NCI-H146 (cell line): ENCODE data around the gene GGCT.
"Not testable (repeated sequence)": the region's sequence is repeated elsewhere in the genome, so short reads cannot be mapped to it uniquely, and the experiment has no call there.

Experiments
- DNase-seq: peaks from one replicate; lab custom pipeline; 2025; lab: John Stamatoyannopoulos, UW

GGCT gene, protein sequence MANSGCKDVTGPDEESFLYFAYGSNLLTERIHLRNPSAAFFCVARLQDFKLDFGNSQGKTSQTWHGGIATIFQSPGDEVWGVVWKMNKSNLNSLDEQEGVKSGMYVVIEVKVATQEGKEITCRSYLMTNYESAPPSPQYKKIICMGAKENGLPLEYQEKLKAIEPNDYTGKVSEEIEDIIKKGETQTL

DNA sequence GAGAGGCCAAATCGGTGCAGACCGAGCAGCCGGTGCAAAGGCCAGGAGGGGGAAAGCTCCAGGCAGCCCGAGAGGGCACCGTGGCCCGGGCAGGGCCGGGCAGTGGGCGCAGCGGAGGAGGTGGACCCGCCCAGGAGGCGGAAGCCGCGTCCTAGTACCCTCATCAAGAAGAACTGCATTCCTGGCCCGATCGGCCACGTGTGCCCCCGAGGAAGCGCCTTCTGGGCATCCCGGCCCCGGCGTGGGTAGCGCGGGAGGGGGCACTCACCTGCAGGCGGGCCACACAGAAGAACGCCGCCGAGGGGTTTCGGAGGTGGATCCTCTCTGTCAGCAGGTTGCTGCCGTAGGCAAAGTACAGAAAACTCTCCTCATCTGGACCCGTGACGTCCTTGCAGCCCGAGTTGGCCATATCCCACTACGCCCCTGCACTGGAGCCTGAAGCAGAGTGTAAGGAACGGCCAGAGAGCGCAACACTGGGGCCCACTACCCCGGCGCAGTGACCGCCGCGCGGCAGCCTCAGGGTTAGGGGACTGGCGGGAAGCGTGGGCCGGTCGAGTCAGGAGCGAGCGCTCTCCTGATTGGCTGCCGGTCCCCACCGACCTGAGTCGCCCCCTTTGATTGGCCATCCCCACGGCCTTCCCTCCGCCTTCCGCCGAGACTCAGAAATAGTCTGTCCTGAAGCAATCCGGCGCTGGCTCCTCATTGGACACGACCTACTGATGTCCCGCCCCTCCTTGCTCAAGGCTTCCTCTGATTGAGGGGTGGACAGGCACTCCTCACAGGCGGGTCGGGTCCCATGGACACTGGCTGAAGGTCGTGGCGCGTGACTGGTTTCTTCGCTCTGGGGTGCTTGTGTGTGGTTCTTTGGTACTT lies at the start of gene GGCT:
TSS of gene GGCT (minus strand) at position 529 of the 873 bp plus-strand sequence. CDS start at position 409, 120 bp downstream.
- peak; percentile 99 for DNase-seq

DNA sequence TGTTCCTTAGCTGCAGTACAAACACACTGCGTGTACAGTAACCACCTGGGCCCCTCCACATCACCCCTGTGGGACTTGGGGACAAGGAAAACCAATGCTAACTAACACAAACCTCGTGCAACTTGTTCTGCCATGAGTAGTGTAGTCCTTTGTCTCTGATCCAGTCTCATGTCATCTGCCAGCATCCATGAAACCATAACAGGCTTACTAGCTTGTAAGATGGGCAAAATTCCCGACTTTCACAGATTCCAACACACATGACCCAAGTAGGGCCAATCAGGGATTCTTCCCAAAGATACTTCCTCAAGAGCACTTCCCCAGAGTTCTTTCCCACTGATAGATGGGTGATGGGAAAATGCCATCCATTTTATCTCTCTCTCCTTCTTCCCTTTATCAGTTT lies 48.9 kb upstream of the GGCT start:
- no peak for DNase-seq

- no peak for DNase-seq
Observed at GRCh38 chr7:30553141-30553540, 48.5 kb upstream of the GGCT start.

- DNase-seq = no peak
Observed at GRCh38 chr7:30552330-30552729, 47.7 kb upstream of the GGCT start.

DNA sequence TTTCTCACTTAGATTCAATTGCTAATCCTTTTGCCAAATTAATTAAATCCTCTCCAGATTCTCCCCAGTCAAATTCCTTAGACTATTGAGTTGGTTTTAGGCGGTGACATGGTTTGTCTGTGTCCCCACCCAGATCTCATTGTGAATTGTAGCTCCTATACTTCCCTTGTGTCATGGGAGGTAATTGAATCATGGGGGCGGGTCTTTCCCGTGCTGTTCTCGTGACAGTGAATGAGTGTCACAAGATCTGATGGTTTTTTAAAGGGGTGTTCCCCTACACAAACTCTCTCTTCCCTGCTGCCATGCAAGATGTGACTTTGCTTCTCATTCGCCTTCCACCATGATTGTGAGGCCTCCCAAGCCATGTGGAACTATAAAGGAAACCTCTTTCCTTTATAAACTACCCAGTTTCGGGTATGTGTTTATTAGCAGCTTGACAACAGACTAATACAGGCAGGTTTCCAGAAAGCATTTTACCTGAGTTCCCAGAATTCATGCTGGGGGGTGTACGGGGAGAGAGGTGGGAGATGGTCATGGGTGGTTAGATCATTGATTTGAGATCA lies 45.4 kb upstream of the GGCT start:
- peak; percentile 22 for DNase-seq

DNA sequence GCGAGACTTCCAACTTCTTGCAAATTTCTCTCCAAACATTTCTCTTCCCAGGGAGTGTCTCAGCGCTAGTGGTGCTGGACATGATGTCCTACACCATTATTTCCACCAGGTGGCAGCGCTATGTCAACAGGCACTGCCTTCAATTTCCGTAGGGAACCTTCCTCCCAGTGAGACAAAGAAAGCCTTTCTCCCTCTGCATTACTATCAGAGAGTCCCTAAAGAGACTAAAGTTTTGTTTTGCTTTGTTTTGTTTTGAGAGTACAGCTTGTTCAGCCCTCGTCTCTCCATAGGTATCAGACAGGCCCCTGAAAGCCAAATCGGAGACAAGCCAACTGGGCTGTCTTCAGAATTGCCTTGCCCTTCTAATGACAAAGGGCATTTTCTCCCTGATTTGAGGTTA lies 44.2 kb upstream of the GGCT start:
- peak; percentile 81 for DNase-seq

- no peak for DNase-seq
Observed at GRCh38 chr7:30546596-30546995, 42.0 kb upstream of the GGCT start.

GRCh38 chr7:30545791-30546555 lies 41.3 kb upstream of the GGCT start:
- DNase-seq = no peak

DNA sequence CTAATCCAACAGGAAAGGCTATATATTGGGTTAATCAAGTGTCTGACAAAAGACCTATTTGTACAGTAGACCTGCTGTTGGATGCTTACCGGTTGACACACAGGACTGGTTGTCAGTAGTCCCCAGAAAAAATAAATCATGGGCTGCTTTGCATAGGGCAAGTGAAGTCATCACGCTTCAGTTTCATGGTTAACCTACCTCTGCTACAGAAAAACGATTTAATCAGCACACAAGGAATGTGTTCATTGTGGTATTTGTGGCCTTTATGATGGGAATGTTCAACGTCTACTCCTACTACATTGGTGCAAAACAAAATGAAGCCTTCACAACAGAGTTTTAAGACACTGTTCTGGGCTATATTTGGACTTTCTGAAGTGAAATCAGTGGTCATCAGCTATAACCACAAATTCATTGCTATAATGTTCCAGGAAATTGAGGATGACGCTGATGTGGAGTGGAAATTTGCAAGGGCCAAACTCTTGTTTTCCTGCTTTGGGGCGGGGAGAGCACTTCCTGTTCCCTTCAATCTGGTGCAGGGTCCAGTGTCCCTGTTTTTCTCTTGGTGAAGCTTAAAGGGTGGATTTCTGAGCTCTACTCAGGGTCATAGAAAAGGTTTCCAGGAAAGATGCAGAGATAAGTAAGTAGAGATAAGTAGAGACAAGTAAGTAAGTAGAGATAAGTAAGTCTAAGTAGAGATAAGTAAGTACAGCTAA lies 39.3 kb upstream of the GGCT start:
- DNase-seq = no peak

DNA sequence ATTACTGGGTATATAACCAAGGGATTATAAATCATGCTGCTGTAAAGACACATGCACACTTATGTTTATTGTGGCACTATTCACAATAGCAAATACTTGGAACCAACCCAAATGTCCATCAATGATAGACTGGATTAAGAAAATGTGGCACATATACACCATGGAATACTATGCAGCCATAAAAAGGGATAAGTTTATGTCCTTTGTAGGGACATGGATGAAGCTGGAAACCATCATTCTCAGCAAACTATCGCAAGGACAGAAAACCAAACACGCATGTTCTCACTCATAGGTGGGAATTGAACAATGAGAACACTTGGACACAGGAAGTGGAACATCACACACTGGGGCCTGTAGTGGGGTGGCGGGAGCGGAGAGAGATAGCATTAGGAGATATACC lies 38.5 kb upstream of the GGCT start:
- not testable (repeated sequence) for DNase-seq

DNA sequence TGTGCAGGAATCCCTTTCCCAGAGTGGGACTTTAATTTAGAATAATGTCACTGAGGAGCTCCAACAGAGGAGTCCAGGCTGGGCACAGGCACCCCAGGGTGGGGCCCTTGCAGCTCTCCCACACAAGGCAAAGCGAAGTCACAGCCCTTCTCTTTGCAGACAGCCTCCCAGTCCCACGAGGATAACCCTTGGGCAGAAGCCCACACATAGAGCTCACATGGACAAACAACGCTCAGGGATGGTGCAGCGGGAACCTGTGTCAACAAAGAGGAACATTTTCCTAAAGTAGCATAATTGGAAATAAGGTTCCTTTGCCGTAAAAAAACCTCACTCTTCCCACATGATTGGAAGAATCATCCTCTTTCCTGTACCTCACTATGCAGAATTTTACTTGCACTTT lies 29.3 kb upstream of the GGCT start:
- DNase-seq = no peak

DNA sequence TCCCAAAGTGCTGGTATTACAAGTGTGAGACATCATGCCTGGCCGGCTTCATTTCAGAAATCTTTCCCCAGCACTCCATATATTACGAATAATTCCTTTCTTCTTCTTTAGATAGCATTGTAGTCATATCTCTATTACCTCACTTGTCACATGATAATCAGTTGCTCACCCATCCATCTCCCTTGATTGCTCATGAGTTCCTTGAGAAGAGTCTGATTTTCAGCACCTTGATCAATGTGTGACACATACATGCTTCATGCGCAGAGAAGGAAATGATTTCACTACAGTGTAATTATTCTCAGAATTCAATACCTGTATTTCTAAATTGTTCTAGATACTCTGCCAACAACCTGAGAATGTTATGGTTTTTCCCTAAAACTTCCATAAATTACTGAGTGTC lies 26.7 kb upstream of the GGCT start:
- no peak for DNase-seq

- DNase-seq = no peak
Observed at GRCh38 chr7:30530373-30530772, 25.7 kb upstream of the GGCT start.

DNA sequence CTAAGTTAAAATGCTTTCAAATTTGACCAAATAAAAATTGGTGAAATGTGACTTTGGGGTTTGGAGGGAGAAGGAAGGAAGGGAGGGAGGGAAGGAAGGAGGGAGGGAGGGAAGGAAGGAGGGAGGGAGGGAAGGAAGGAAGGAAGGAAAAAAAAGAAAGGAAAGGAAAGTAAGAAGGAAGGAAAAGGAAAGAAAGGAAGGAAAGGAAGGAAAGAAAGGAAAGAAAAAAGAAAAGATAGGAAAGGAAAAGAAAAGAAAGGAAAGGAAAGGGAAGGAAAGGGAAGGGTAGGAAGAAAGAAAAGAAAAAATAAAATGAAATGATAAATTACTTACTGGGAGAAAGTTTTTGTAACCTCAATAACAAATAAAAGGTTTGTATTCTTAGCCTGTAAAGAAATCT lies 24.1 kb upstream of the GGCT start:
- DNase-seq = no peak

- not testable (repeated sequence) for DNase-seq
Observed at GRCh38 chr7:30527297-30527696, 22.7 kb upstream of the GGCT start.

GRCh38 chr7:30526163-30526562 lies 21.5 kb upstream of the GGCT start:
- no peak for DNase-seq

DNA sequence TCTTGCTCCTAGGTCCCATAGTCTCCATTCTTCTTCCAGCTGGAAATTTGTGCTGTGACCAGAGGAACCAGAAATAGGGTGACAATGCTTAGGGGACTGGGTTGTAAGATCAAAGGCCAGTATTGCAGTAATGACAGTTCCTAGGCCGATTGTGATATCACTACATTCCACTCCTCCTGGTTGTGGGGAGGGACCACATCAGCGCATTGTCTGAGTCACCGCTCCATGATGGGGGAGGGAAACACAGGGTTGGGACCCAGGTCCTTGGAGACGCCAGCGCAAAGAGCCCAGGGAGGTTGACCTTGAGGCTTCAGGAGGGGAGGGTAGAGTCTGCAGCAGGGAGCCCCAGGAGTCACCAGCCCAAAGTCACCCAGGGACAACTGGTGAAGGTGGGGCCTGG lies 20.8 kb upstream of the GGCT start:
- DNase-seq = no peak

- DNase-seq = no peak
Observed at GRCh38 chr7:30524545-30524944, 19.9 kb upstream of the GGCT start.

GRCh38 chr7:30523466-30523865 lies 18.8 kb upstream of the GGCT start:
- DNase-seq = no peak

DNA sequence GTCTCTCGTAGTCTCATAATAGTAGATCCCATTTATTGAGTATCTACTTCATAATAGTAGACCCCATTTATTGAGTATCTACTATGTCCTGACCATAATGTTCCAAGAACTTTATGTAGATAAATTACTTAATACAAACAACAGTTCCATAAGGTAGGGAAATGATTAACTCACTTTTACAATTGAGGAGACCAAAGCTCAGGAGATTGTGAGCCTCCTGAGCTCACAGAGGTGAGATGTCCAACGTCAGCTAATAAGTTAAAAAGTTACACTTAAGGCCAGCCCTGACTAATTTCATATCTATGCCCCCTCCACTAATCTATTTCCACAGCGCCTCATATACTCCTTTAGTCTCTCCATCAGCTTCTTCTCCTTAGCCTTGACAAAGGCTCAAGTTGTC lies 17.5 kb upstream of the GGCT start:
- DNase-seq = no peak

- no peak for DNase-seq
Observed at GRCh38 chr7:30521532-30521931, 16.9 kb upstream of the GGCT start.

DNA sequence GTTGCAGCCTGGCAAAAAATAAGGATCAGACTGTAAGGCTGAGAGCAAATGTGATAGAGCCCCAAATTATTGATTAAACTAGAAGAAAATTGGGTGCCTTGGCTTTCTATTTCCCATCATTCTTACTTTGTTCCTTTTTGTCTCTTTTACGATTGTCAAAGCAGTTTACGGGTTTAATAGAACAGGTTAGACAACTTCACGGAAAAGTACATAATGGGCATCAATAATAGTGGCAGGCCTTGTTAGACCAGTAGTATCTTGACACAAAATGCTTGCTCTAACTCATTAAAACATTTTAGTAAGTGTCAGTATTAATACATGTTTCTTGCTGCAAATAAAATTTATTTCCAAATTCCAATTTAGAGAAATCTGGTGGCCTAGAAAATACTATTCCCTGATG lies 14.5 kb upstream of the GGCT start:
- no peak for DNase-seq
